Prostate gland (tissue), 2 donors: ENCODE results near the gene SHISA8.

Source experiments
- POLR2A ChIP-seq: fragments of 450-650 bp; IDR thresholded peaks from one replicate; pipeline ENCODE4 v1.6.1; 2016; ENCODE audit warnings: antibody characterized with exemption, mild to moderate bottlenecking
- POLR2AphosphoS5 ChIP-seq: sonication (generic); formaldehyde crosslinking; IDR thresholded peaks from one replicate; pipeline ENCODE4 v1.6.1; 2017; ENCODE audit warnings: antibody characterized with exemption
- TF ChIP-seq, protein P1 (sequence below), 4 experiments: fragments of 200-600 bp in 2 of 4; fragments of 450-650 bp in 2 of 4; sonication (generic) in 2 of 4; IDR thresholded peaks; 1 replicate in 3 of 4; 2 replicates in 1 of 4; pipeline ENCODE4 v1.5.1; 2016 to 2019; ENCODE audit warnings: antibody characterized with exemption in 4 of 4, mild to moderate bottlenecking in 2 of 4, moderate library complexity in 2 of 4

DNA sequence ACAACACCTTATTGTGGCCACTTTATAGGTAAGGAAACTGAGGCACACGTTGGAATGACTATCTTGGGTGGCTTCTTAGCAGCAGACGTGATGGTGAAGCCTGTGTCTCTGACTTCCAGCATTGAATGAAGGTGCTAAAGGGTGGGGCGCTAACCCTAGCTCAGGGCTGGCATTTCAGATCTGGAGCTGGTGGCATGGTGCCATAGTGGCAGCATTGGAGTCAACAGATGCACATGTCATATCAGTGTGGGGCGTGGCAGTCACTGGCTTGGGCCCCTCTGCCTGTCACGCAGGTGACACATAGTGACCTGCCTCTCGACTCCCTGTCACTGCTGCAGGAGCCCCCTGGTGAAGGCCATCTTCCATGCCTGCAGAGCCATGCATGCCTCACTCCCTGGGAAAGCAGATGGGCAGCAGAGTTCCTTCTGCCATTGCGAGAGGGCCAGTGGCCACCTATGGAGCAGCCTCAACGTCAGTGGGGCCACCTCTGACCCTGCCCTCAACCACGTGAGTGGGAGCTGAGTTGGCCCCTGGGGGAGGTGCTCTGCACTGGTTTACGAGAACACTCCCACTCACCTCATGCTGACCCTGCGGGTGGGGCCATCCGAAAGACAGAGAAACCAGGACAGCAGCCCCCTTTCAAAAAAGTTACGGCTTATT lies 14.8 kb downstream of the SHISA8 start:
- TF ChIP-seq, protein P1, sequence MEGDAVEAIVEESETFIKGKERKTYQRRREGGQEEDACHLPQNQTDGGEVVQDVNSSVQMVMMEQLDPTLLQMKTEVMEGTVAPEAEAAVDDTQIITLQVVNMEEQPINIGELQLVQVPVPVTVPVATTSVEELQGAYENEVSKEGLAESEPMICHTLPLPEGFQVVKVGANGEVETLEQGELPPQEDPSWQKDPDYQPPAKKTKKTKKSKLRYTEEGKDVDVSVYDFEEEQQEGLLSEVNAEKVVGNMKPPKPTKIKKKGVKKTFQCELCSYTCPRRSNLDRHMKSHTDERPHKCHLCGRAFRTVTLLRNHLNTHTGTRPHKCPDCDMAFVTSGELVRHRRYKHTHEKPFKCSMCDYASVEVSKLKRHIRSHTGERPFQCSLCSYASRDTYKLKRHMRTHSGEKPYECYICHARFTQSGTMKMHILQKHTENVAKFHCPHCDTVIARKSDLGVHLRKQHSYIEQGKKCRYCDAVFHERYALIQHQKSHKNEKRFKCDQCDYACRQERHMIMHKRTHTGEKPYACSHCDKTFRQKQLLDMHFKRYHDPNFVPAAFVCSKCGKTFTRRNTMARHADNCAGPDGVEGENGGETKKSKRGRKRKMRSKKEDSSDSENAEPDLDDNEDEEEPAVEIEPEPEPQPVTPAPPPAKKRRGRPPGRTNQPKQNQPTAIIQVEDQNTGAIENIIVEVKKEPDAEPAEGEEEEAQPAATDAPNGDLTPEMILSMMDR (IDR thresholded peaks at IDR 0.05): no peak
- no peak for TF ChIP-seq POLR2AphosphoS5
- TF ChIP-seq POLR2A: no peak
